CD14-positive monocyte (primary cell): ENCODE measurements around the gene LRPPRC. TPM values are rescaled to one million over a fixed set of nuclear protein-coding genes. Genes with fewer than 3 reads are reported as not detected.

Experiments used
- DNase-seq, 3 donors: peaks; one replicate each; pipeline ENCODE4 v3.0.0-alpha.2; 2011 to 2022
- H2AFZ ChIP-seq: 2 replicates; pipeline ENCODE4 v1.6.0; 2012; ENCODE audit warnings: mild to moderate bottlenecking, low read depth, low read length, inconsistent platforms; ENCODE audit not compliant: insufficient read depth, poor library complexity, severe bottlenecking
- H3K27ac ChIP-seq, 2 donors: 1 replicate in 1 of 2; 2 replicates in 1 of 2; pipeline ENCODE4 v1.5.1; 2012 to 2013; ENCODE audit warnings: low read length in 2 of 2, control low read depth in 1 of 2, inconsistent platforms in 1 of 2, low read depth in 1 of 2, mild to moderate bottlenecking in 1 of 2
- H3K27me3 ChIP-seq, 2 donors: one replicate each; pipeline versions ENCODE4 v1.6.0 to v1.6.1; 2011 to 2013; ENCODE audit warnings: low read length in 2 of 2; ENCODE audit not compliant: control insufficient read depth in 2 of 2, insufficient read depth in 2 of 2
- H3K36me3 ChIP-seq, 2 donors: replicated peaks in 1 of 2; 1 replicate in 1 of 2; 2 replicates in 1 of 2; pipeline versions ENCODE4 v1.5.1 to v1.6.1; 2012 to 2013; ENCODE audit warnings: low read length in 2 of 2, control low read depth in 1 of 2, inconsistent platforms in 1 of 2, mild to moderate bottlenecking in 1 of 2; ENCODE audit not compliant: insufficient read depth in 2 of 2, control insufficient read depth in 1 of 2
- H3K4me1 ChIP-seq, 2 donors: 1 replicate in 1 of 2; 2 replicates in 1 of 2; pipeline versions ENCODE4 v1.5.1 to v1.6.1; 2012 to 2013; ENCODE audit warnings: low read length in 2 of 2, control low read depth in 1 of 2, inconsistent platforms in 1 of 2, mild to moderate bottlenecking in 1 of 2, moderate library complexity in 1 of 2; ENCODE audit not compliant: insufficient read depth in 2 of 2, control insufficient read depth in 1 of 2
- H3K4me2 ChIP-seq: replicated peaks from 2 replicates; pipeline ENCODE3; 2012; ENCODE audit warnings: low read length, moderate library complexity, mild to moderate bottlenecking; ENCODE audit not compliant: poor library complexity, severe bottlenecking; ENCODE audit errors: extremely low read depth
- H3K4me3 ChIP-seq, 3 experiments: fragments of 200-600 bp in 1 of 3; sonication (generic) in 1 of 3; replicated peaks in 1 of 3; 1 replicate in 2 of 3; 2 replicates in 1 of 3; pipeline ENCODE4 v1.5.1; 2011 to 2013; ENCODE audit warnings: low read length in 3 of 3, mild to moderate bottlenecking in 3 of 3, control low read depth in 2 of 3, low read depth in 2 of 3, inconsistent platforms in 1 of 3, moderate library complexity in 1 of 3
- H3K79me2 ChIP-seq: 2 replicates; pipeline ENCODE4 v1.6.0; 2012; ENCODE audit warnings: mild to moderate bottlenecking, control low read depth, inconsistent platforms, low read length, moderate library complexity; ENCODE audit not compliant: insufficient read depth
- H3K9ac ChIP-seq: 2 replicates; pipeline ENCODE4 v1.6.0; 2017; ENCODE audit warnings: low read length, mild to moderate bottlenecking; ENCODE audit not compliant: insufficient read depth, poor library complexity, severe bottlenecking
- H3K9me3 ChIP-seq, 2 donors: replicated peaks in 1 of 2; 1 replicate in 1 of 2; 2 replicates in 1 of 2; pipeline versions ENCODE4 v1.5.1 to v1.6.1; 2012 to 2013; ENCODE audit warnings: low read length in 2 of 2, control low read depth in 1 of 2; ENCODE audit not compliant: control insufficient read depth in 1 of 2, insufficient read depth in 1 of 2
- H4K20me1 ChIP-seq: 2 replicates; pipeline ENCODE4 v1.6.0; 2012; ENCODE audit warnings: mild to moderate bottlenecking, low read length, control low read depth, moderate library complexity; ENCODE audit not compliant: insufficient read depth
- H3K27ac Mint-ChIP-seq, 7 donors: one replicate each; pipeline ENCODE4 v1.8.0; 2020; ENCODE audit warnings: mild to moderate bottlenecking in 7 of 7, mixed read lengths in 7 of 7, moderate library complexity in 6 of 7, inconsistent platforms in 2 of 7
- H3K27me3 Mint-ChIP-seq, 3 donors: one replicate each; pipeline ENCODE4 v1.8.0; 2021 to 2022; ENCODE audit warnings: low read depth in 3 of 3, mild to moderate bottlenecking in 3 of 3, mixed read lengths in 3 of 3, moderate library complexity in 3 of 3, inconsistent platforms in 1 of 3
- H3K36me3 Mint-ChIP-seq, 2 donors: one replicate each; pipeline ENCODE4 v1.8.0; 2020; ENCODE audit warnings: mixed read lengths in 2 of 2, inconsistent platforms in 1 of 2, mild to moderate bottlenecking in 1 of 2
- H3K4me1 Mint-ChIP-seq: one replicate; pipeline ENCODE4 v1.8.0; 2020; ENCODE audit warnings: mild to moderate bottlenecking, mixed read lengths
- H3K4me3 Mint-ChIP-seq, 2 donors: one replicate each; pipeline ENCODE4 v1.8.0; 2020; ENCODE audit warnings: mild to moderate bottlenecking in 2 of 2, mixed read lengths in 2 of 2, moderate library complexity in 1 of 2
- H3K9me3 Mint-ChIP-seq, 7 donors: one replicate each; pipeline ENCODE4 v1.8.0; 2020 to 2022; ENCODE audit warnings: mixed read lengths in 7 of 7, mild to moderate bottlenecking in 6 of 7, moderate library complexity in 6 of 7, inconsistent platforms in 2 of 7
- CTCF ChIP-seq: fragments of 200-600 bp; IDR thresholded peaks from one replicate; pipeline ENCODE4 v1.8.0; 2022; ENCODE audit warnings: antibody characterized with exemption, mild to moderate bottlenecking
- WGBS: methylation state at CpG from one replicate; pipeline ENCODE4 v1.1.5; 2013; ENCODE audit warnings: missing lambda C conversion rate; ENCODE audit not compliant: insufficient coverage; 5-methylcytosine and 5-hydroxymethylcytosine counted together
- intact Hi-C, 2 donors: fragments of 100-400 bp; cut with micrococcal nuclease; formaldehyde crosslinking; loops; one replicate each; pipeline versions ENCODE4 v1.15.0 to v1.15.1; 2023
- polyA plus RNA-seq, 3 donors: library from polyadenylated mRNA; depleted of rRNA in 1 of 3; unstranded in 2 of 3; stranded (reverse) in 1 of 3; fragments of 300-500 nt in 2 of 3; fragments of >200 nt in 1 of 3; fragmentation: Illumina TruSeq in 2 of 3; gene quantifications; 1 replicate in 2 of 3; 2 replicates in 1 of 3; pipeline ENCODE4 v1.2.3, GENCODE V29; 2012 to 2021

The LRPPRC gene
- polyA plus RNA-seq, 3 donors: 15.5 to 25.0 (median 24.8) TPM

GRCh38 chr2:43945439-43945838 is 50.4 kb downstream of the LRPPRC start:
- no peak overlapping the region for H3K27ac ChIP-seq
- no peak overlapping the region for H3K9ac ChIP-seq
- no peaks in the 10 kb centered on the region for H3K4me1 ChIP-seq
- 100% methylated on average over 1 of the region's 3 CpGs for WGBS
- intact Hi-C loops: no loop called here
- Mint-ChIP-seq H3K9me3 (no peaks in the 10 kb centered on the region), H3K27ac (no peak overlapping the region), H3K36me3 (peaks cover 66 to 68% of the 10 kb centered on the region in 2 donors), H3K27me3 (no peaks in the 10 kb centered on the region), H3K4me1 (no peaks in the 10 kb centered on the region), H3K4me3 (no peak overlapping the region)
- no peaks in the 10 kb centered on the region for H3K27me3 ChIP-seq
- no peaks in the 10 kb centered on the region for H3K9me3 ChIP-seq
- H3K4me3 ChIP-seq: no peak overlapping the region
- H3K79me2 ChIP-seq: no peaks in the 10 kb centered on the region
- no peak for TF ChIP-seq CTCF
- DNase-seq: no peak
- H3K36me3 ChIP-seq: peaks cover 86 to 96% of the 10 kb centered on the region in 2 donors
- no peak overlapping the region for H2AFZ ChIP-seq
- H4K20me1 ChIP-seq: no peaks in the 10 kb centered on the region
- no peak overlapping the region for H3K4me2 ChIP-seq

- H3K4me3 Mint-ChIP-seq: no peak overlapping the region
Observed at GRCh38 chr2:43944915-43945314, 50.9 kb downstream of the LRPPRC start.

More at GRCh38 chr2:43944915-43945314, 50.9 kb downstream of the LRPPRC start:
- Histone ChIP-seq H3K4me1 (no peaks in the 10 kb centered on the region), H3K27me3 (no peaks in the 10 kb centered on the region), H3K4me2 (no peak overlapping the region), H3K9ac (no peak overlapping the region), H4K20me1 (no peaks in the 10 kb centered on the region), H2AFZ (no peak overlapping the region), H3K9me3 (no peaks in the 10 kb centered on the region), H3K4me3 (no peak overlapping the region), H3K79me2 (no peaks in the 10 kb centered on the region), H3K36me3 (peaks cover 88 to 96% of the 10 kb centered on the region in 2 donors), H3K27ac (no peak overlapping the region)
- no peaks in the 10 kb centered on the region for H3K9me3 Mint-ChIP-seq
- no peak for TF ChIP-seq CTCF
- H3K27ac Mint-ChIP-seq: no peak overlapping the region
- H3K27me3 Mint-ChIP-seq: no peaks in the 10 kb centered on the region
- intact Hi-C loops: no loop called here
- 100% methylated on average over 1 of the region's 3 CpGs for WGBS
- no peak for DNase-seq
- peaks cover 62 to 69% of the 10 kb centered on the region in 2 donors for H3K36me3 Mint-ChIP-seq
- no peaks in the 10 kb centered on the region for H3K4me1 Mint-ChIP-seq
